H9 (cell line): ENCODE data around the gene SLC9A9. TPM values are rescaled to one million over a fixed set of nuclear protein-coding genes. Genes with fewer than 3 reads are reported as not detected.

Experiments
- DNase-seq: peaks from one replicate; pipeline ENCODE4 v3.0.0-alpha.2; 2017
- H2AFZ ChIP-seq: one replicate; pipeline ENCODE4 v1.6.1; 2013; ENCODE audit warnings: mild to moderate bottlenecking, low read length, control low read depth, moderate library complexity
- H2AK5ac ChIP-seq: 2 replicates; pipeline ENCODE4 v1.6.1; 2013; ENCODE audit warnings: low read length, control low read depth, mixed read lengths; ENCODE audit not compliant: insufficient read length
- H2BK120ac ChIP-seq: one replicate; pipeline ENCODE4 v1.6.1; 2013; ENCODE audit warnings: low read depth, mild to moderate bottlenecking, low read length, control low read depth, inconsistent platforms; ENCODE audit not compliant: poor library complexity, severe bottlenecking
- H2BK12ac ChIP-seq: 2 replicates; pipeline ENCODE4 v1.6.1; 2013; ENCODE audit warnings: low read length, control low read depth, mixed read lengths, low read depth; ENCODE audit not compliant: insufficient read length
- H2BK15ac ChIP-seq: 2 replicates; pipeline ENCODE4 v1.6.1; 2013; ENCODE audit warnings: low read depth, low read length, control low read depth
- H2BK20ac ChIP-seq: one replicate; pipeline ENCODE4 v1.6.1; 2013; ENCODE audit warnings: low read depth, mild to moderate bottlenecking, low read length, control low read depth, inconsistent platforms; ENCODE audit not compliant: poor library complexity, severe bottlenecking
- H2BK5ac ChIP-seq: 2 replicates; pipeline ENCODE4 v1.6.1; 2013; ENCODE audit warnings: low read length, control low read depth, mixed read lengths; ENCODE audit not compliant: insufficient read length
- H3K14ac ChIP-seq: 2 replicates; pipeline ENCODE4 v1.6.1; 2013; ENCODE audit warnings: low read length, control low read depth; ENCODE audit not compliant: insufficient read depth
- H3K18ac ChIP-seq: 2 replicates; pipeline ENCODE4 v1.6.1; 2013; ENCODE audit warnings: low read depth, mild to moderate bottlenecking, mixed read lengths, low read length, control low read depth; ENCODE audit not compliant: insufficient read length
- H3K23ac ChIP-seq: 2 replicates; pipeline ENCODE4 v1.6.1; 2013; ENCODE audit warnings: low read length, control low read depth, mixed read lengths, low read depth; ENCODE audit not compliant: insufficient read length
- H3K23me2 ChIP-seq: 2 replicates; pipeline ENCODE4 v1.6.1; 2013; ENCODE audit warnings: low read depth, mild to moderate bottlenecking, mixed read lengths, low read length, control low read depth; ENCODE audit not compliant: insufficient read length, poor library complexity, severe bottlenecking
- H3K27ac ChIP-seq: 2 replicates; pipeline ENCODE4 v1.5.1; 2013; ENCODE audit warnings: low read length, control low read depth, mixed read lengths, low read depth; ENCODE audit not compliant: insufficient read length
- H3K27me3 ChIP-seq: 2 replicates; pipeline ENCODE4 v1.6.1; 2013; ENCODE audit warnings: low read length, control low read depth, inconsistent platforms; ENCODE audit not compliant: insufficient read depth
- H3K4ac ChIP-seq: 2 replicates; pipeline ENCODE4 v1.6.1; 2013; ENCODE audit warnings: low read depth, mild to moderate bottlenecking, control low read depth, inconsistent platforms, low read length, moderate library complexity
- H3K4me1 ChIP-seq: 2 replicates; pipeline ENCODE4 v1.6.1; 2013; ENCODE audit warnings: low read length, control low read depth, inconsistent platforms; ENCODE audit not compliant: insufficient read depth
- H3K4me2 ChIP-seq: 2 replicates; pipeline ENCODE4 v1.6.1; 2013; ENCODE audit warnings: low read length, control low read depth, mixed read lengths; ENCODE audit not compliant: insufficient read length, insufficient read depth
- H3K56ac ChIP-seq: 2 replicates; pipeline ENCODE4 v1.6.1; 2013; ENCODE audit warnings: low read depth, mild to moderate bottlenecking, mixed read lengths, low read length, control low read depth; ENCODE audit not compliant: insufficient read length
- H3K79me1 ChIP-seq: 2 replicates; pipeline ENCODE4 v1.6.1; 2013; ENCODE audit warnings: low read depth, mild to moderate bottlenecking, moderate library complexity, low read length, control low read depth, inconsistent platforms; ENCODE audit not compliant: insufficient read depth, poor library complexity, severe bottlenecking
- H3K79me2 ChIP-seq: 2 replicates; pipeline ENCODE4 v1.6.1; 2013; ENCODE audit warnings: low read length, control low read depth, inconsistent platforms; ENCODE audit not compliant: insufficient read depth
- H3K9ac ChIP-seq: 2 replicates; pipeline ENCODE4 v1.6.1; 2013; ENCODE audit warnings: low read length, control low read depth, mixed read lengths; ENCODE audit not compliant: insufficient read length; ENCODE audit errors: extremely low read depth
- H3K9me3 ChIP-seq: one replicate; pipeline ENCODE4 v1.6.1; 2013; ENCODE audit warnings: low read depth, low read length, inconsistent platforms; ENCODE audit not compliant: control insufficient read depth
- H3T11ph ChIP-seq: one replicate; pipeline ENCODE4 v1.6.1; 2013; ENCODE audit warnings: mild to moderate bottlenecking, low read length, control low read depth, inconsistent platforms
- H4K20me1 ChIP-seq: one replicate; pipeline ENCODE4 v1.6.1; 2013; ENCODE audit not compliant: control insufficient read depth, insufficient read length, insufficient read depth
- H4K5ac ChIP-seq: 2 replicates; pipeline ENCODE4 v1.6.1; 2013; ENCODE audit warnings: low read depth, mild to moderate bottlenecking, mixed read lengths, low read length, control low read depth; ENCODE audit not compliant: insufficient read length
- H4K8ac ChIP-seq: replicated peaks from 2 replicates; pipeline ENCODE4 v1.6.1; 2013; ENCODE audit warnings: low read length, control low read depth, mixed read lengths, low read depth; ENCODE audit not compliant: insufficient read length
- H4K91ac ChIP-seq: 2 replicates; pipeline ENCODE4 v1.6.1; 2013; ENCODE audit warnings: low read depth, mild to moderate bottlenecking, moderate library complexity, mixed read lengths, low read length, control low read depth; ENCODE audit not compliant: insufficient read length
- H3K27ac Mint-ChIP-seq, 3 experiments: 2 replicates in 2 of 3; 3 replicates in 1 of 3; pipeline ENCODE4 v1.8.0; 2020 to 2021; ENCODE audit warnings: mixed read lengths in 3 of 3, mild to moderate bottlenecking in 1 of 3, moderate library complexity in 1 of 3
- H3K27me3 Mint-ChIP-seq: 2 replicates; pipeline ENCODE4 v1.8.0; 2021; ENCODE audit warnings: low read depth, mild to moderate bottlenecking, moderate library complexity, mixed read lengths
- H3K36me3 Mint-ChIP-seq, 3 experiments: 2 replicates in 2 of 3; 3 replicates in 1 of 3; pipeline ENCODE4 v1.8.0; 2020 to 2021; ENCODE audit warnings: low read depth in 3 of 3, mixed read lengths in 3 of 3; ENCODE audit not compliant: insufficient read depth in 1 of 3
- H3K4me1 Mint-ChIP-seq, 2 experiments: 2 replicates each; pipeline ENCODE4 v1.8.0; 2020; ENCODE audit warnings: mixed read lengths in 2 of 2
- H3K4me3 Mint-ChIP-seq, 2 experiments: 2 replicates in 1 of 2; 3 replicates in 1 of 2; pipeline ENCODE4 v1.8.0; 2020 to 2021; ENCODE audit warnings: mild to moderate bottlenecking in 2 of 2, mixed read lengths in 2 of 2, moderate library complexity in 1 of 2
- H3K9me3 Mint-ChIP-seq, 2 experiments: 2 replicates in 1 of 2; 3 replicates in 1 of 2; pipeline ENCODE4 v1.8.0; 2020; ENCODE audit warnings: mild to moderate bottlenecking in 2 of 2, mixed read lengths in 2 of 2, moderate library complexity in 1 of 2
- CTCF ChIP-seq: fragments of 200-600 bp; sonication (generic); conservative IDR thresholded peaks from 3 replicates; pipeline ENCODE4 v1.8.0; 2021; ENCODE audit warnings: antibody characterized with exemption, mild to moderate bottlenecking
- WGBS: extraction: QIAGEN DNeasy Blood & Tissue Kit; methylation state at CpG from one replicate; pipeline ENCODE4 v1.1.7; 2013; ENCODE audit warnings: missing lambda C conversion rate, low lambda C conversion rate, mixed read lengths; ENCODE audit not compliant: insufficient read length; ENCODE audit errors: extremely low coverage; 5-methylcytosine and 5-hydroxymethylcytosine counted together
- total RNA-seq: library from RNA; stranded (reverse); gene quantifications from 2 replicates; pipeline ENCODE4 v1.2.1, GENCODE V29; 2021

Gene SLC9A9
- total RNA-seq, 1 experiment from 2014 or later, result 0.35 TPM

GRCh38 chr3:143267989-143268388, 580.3 kb downstream of the SLC9A9 start:
- Histone ChIP-seq H3K4me2 (no peak overlapping the region), H3K79me1 (no peaks in the 10 kb centered on the region), H4K20me1 (no peaks in the 10 kb centered on the region), H3K4me1 (no peaks in the 10 kb centered on the region), H2BK12ac (no peak overlapping the region), H2AK5ac (no peak overlapping the region), H3K27ac (no peak overlapping the region), H3T11ph (no peak overlapping the region), H3K23me2 (no peaks in the 10 kb centered on the region), H3K23ac (no peak overlapping the region), H2BK120ac (no peak overlapping the region), H2BK20ac (no peak overlapping the region), H4K91ac (no peak overlapping the region), H3K79me2 (no peaks in the 10 kb centered on the region), H2BK15ac (no peak overlapping the region), H3K14ac (no peak overlapping the region), H3K9ac (no peak overlapping the region), H3K56ac (no peak overlapping the region), H2AFZ (no peak overlapping the region), H4K8ac (no peak overlapping the region), H3K4ac (no peak overlapping the region), H2BK5ac (no peak overlapping the region), H3K27me3 (no peaks in the 10 kb centered on the region), H3K18ac (no peak overlapping the region), H4K5ac (no peak overlapping the region), H3K9me3 (no peaks in the 10 kb centered on the region)
- WGBS, result no CpG with 5 or more reads among the region's 1 CpG
- Mint-ChIP-seq H3K4me3 (no peak overlapping the region), H3K27ac (no peak overlapping the region), H3K27me3 (no peaks in the 10 kb centered on the region), H3K4me1 (peaks cover 3 to 8% of the 10 kb centered on the region in 2 experiments; a peak in 2 of 4 replicates), H3K36me3 (no peaks in the 10 kb centered on the region), H3K9me3 (no peaks in the 10 kb centered on the region)
- TF ChIP-seq CTCF, result no peak
- DNase-seq, result no peak
